A673 (cell line): Measurements from ENCODE around the gene FAM120B. TPM values are rescaled to one million over a fixed set of nuclear protein-coding genes. Genes with fewer than 3 reads are reported as not detected.

Experiments used
- Bru-seq: library from RNA; stranded (reverse); fragments of 400-500 nt; gene quantifications from one replicate; lab custom pipeline; 2021; lab: Mats Ljungman, UMichigan
- BruChase-seq, 2 experiments: library from RNA; stranded (reverse); fragments of 400-500 nt; gene quantifications; one replicate each; lab custom pipeline; 2021; lab: Mats Ljungman, UMichigan
- BruUV-seq: library from RNA; stranded (reverse); fragments of 400-500 nt; replicated peaks from 2 replicates; lab custom pipeline; 2021; lab: Mats Ljungman, UMichigan
- CTCF ChIA-PET: fragments of 300-600 bp; sonication (Branson Sonifier 250); formaldehyde crosslinking; loops from one replicate; lab custom pipeline; 2022; ENCODE audit warnings: antibody characterized with exemption; lab: Charles Lee
- POLR2A ChIA-PET: fragments of 300-600 bp; sonication (Branson Sonifier 250); formaldehyde crosslinking; loops from one replicate; lab custom pipeline; 2022; ENCODE audit warnings: antibody characterized with exemption; ENCODE audit not compliant: low non-redundant PET; lab: Charles Lee
- DNase-seq: peaks from one replicate; pipeline ENCODE4 v3.0.0-alpha.2; 2015; ENCODE audit warnings: low spot score
- H3K27ac ChIP-seq: fragments of 200-600 bp; sonication (generic); 2 replicates; pipeline ENCODE4 v1.5.1; 2016; ENCODE audit warnings: mixed run types, low read depth, mild to moderate bottlenecking, mixed read lengths, antibody characterized with exemption, low read length; ENCODE audit not compliant: poor library complexity, severe bottlenecking
- H3K27me3 ChIP-seq: fragments of 200-600 bp; sonication (generic); replicated peaks from 2 replicates; pipeline ENCODE4 v1.6.1; 2017; ENCODE audit warnings: mixed run types, low read depth, mild to moderate bottlenecking, mixed read lengths, antibody characterized with exemption, low read length; ENCODE audit not compliant: insufficient read depth, poor library complexity
- H3K36me3 ChIP-seq: fragments of 200-600 bp; sonication (generic); 2 replicates; pipeline ENCODE4 v1.6.1; 2016; ENCODE audit warnings: mixed run types, mild to moderate bottlenecking, mixed read lengths, antibody characterized with exemption, low read length; ENCODE audit not compliant: insufficient read depth, poor library complexity, severe bottlenecking
- H3K4me1 ChIP-seq: fragments of 200-600 bp; sonication (generic); 2 replicates; pipeline ENCODE4 v1.6.1; 2017; ENCODE audit warnings: mixed run types, mild to moderate bottlenecking, mixed read lengths, antibody characterized with exemption, low read length; ENCODE audit not compliant: insufficient read depth, poor library complexity, severe bottlenecking
- H3K4me3 ChIP-seq: fragments of 200-600 bp; sonication (generic); 2 replicates; pipeline ENCODE4 v1.5.1; 2016; ENCODE audit warnings: low read depth, mixed run types, mild to moderate bottlenecking, mixed read lengths, low read length; ENCODE audit not compliant: poor library complexity, severe bottlenecking
- H3K9me3 ChIP-seq: fragments of 200-600 bp; sonication (generic); 2 replicates; pipeline ENCODE4 v1.6.1; 2016; ENCODE audit warnings: mixed run types, low read depth, mild to moderate bottlenecking, mixed read lengths, antibody characterized with exemption, low read length; ENCODE audit not compliant: poor library complexity, severe bottlenecking
- EZH2 ChIP-seq: fragments of 200-600 bp; sonication (generic); IDR thresholded peaks from 2 replicates; pipeline ENCODE4 v1.6.1; 2017; ENCODE audit warnings: borderline replicate concordance, low read depth, mild to moderate bottlenecking, mixed read lengths, antibody characterized with exemption, low read length; ENCODE audit not compliant: poor library complexity, severe bottlenecking
- intact Hi-C: fragments of 100-400 bp; cut with micrococcal nuclease; formaldehyde crosslinking; loops from one replicate; pipeline ENCODE4 v1.10.0; 2022; ENCODE audit not compliant: unreplicated experiment
- long read RNA-seq: library from polyadenylated mRNA; stranded (forward); transcript quantifications from one replicate; pipeline ENCODE4 v2.0.0, GENCODE V29; 2022
- total RNA-seq: library from RNA; stranded (reverse); gene quantifications from 2 replicates; pipeline ENCODE4 v1.2.3, GENCODE V29; 2021
- TF ChIP-seq, protein P1 (sequence below): fragments of 300-800, 200-600 bp; sonication (generic); conservative IDR thresholded peaks from 2 replicates; pipeline ENCODE4 v1.5.1; 2017; ENCODE audit warnings: low read depth, mild to moderate bottlenecking, antibody characterized with exemption, low read length, moderate library complexity, mixed read lengths

The FAM120B gene, protein sequence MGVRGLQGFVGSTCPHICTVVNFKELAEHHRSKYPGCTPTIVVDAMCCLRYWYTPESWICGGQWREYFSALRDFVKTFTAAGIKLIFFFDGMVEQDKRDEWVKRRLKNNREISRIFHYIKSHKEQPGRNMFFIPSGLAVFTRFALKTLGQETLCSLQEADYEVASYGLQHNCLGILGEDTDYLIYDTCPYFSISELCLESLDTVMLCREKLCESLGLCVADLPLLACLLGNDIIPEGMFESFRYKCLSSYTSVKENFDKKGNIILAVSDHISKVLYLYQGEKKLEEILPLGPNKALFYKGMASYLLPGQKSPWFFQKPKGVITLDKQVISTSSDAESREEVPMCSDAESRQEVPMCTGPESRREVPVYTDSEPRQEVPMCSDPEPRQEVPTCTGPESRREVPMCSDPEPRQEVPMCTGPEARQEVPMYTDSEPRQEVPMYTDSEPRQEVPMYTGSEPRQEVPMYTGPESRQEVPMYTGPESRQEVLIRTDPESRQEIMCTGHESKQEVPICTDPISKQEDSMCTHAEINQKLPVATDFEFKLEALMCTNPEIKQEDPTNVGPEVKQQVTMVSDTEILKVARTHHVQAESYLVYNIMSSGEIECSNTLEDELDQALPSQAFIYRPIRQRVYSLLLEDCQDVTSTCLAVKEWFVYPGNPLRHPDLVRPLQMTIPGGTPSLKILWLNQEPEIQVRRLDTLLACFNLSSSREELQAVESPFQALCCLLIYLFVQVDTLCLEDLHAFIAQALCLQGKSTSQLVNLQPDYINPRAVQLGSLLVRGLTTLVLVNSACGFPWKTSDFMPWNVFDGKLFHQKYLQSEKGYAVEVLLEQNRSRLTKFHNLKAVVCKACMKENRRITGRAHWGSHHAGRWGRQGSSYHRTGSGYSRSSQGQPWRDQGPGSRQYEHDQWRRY
- total RNA-seq (30.3 and 31.6 TPM in 2 replicates), Bru-seq, nascent RNA (percentile 80 among the genes with signal in this experiment), BruChase-seq, experiment 1, labeled RNA remaining after a 2-hour chase (percentile 80 among the genes with signal in this experiment), BruChase-seq, experiment 2, labeled RNA remaining after a 6-hour chase (percentile 73 among the genes with signal in this experiment)
- long read RNA-seq, full-length matches to known transcripts, result 18 of 55 reads
- long read RNA-seq, partial matches to known transcripts, result 13 of 55 reads
- long read RNA-seq, other reads (novel, unspliced or antisense), result 24 of 55 reads

DNA sequence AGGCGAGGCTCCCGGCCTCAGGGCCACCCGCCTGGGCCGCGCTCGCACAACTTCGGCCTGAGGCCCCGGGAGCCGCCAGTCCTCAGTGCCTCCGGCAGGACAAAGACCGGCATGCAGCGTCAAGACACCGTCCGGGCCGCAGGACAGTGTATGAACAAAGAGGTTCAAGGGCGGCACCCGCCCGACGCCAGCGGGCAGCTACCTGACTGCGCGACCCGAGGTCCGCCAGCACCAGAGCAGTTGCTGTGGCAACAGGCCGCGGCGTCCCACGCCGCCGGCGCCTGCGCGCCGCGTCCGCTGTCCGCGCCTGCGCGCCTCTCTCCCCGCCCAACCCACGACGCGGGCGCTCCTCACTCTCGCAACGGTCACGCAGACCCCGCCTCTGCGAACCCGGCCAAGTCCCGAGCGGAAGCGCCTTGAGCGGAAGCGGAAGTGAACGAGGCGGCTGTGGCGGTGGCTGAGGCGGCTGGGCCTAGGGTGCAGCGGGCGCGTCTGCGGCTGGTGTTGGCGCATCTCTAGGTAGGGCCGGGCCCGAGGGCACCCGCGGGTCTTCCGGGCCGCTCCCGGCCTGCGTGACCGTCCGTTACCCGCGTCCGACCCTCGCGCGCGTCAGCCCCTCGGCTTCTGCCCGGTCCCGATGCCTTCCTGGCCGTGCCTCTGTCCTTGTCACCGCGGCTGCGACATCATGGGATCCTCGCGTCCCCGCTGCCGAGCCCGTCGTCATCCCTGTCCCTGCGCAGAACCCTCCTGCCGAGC is at the start of gene FAM120B:
TSS of gene FAM120B (plus strand) at position 435 of the 756 bp plus-strand sequence. CDS start 10,633 bp downstream, outside the sequence.
- H3K36me3 ChIP-seq, result no peaks in the 10 kb centered on the region
- peak within 1 kb of the TSS; percentile 69 for H3K4me3 ChIP-seq
- CTCF ChIA-PET, result no interaction called here
- peak within 1 kb of the TSS; percentile 88 for H3K27ac ChIP-seq
- BruUV-seq, result no TSS peak
- peaks cover 21% of the 10 kb centered on the region for H3K4me1 ChIP-seq
- H3K9me3 ChIP-seq, result no peaks in the 10 kb centered on the region
- POLR2A ChIA-PET, result no interaction called here
- TF ChIP-seq, protein P1, sequence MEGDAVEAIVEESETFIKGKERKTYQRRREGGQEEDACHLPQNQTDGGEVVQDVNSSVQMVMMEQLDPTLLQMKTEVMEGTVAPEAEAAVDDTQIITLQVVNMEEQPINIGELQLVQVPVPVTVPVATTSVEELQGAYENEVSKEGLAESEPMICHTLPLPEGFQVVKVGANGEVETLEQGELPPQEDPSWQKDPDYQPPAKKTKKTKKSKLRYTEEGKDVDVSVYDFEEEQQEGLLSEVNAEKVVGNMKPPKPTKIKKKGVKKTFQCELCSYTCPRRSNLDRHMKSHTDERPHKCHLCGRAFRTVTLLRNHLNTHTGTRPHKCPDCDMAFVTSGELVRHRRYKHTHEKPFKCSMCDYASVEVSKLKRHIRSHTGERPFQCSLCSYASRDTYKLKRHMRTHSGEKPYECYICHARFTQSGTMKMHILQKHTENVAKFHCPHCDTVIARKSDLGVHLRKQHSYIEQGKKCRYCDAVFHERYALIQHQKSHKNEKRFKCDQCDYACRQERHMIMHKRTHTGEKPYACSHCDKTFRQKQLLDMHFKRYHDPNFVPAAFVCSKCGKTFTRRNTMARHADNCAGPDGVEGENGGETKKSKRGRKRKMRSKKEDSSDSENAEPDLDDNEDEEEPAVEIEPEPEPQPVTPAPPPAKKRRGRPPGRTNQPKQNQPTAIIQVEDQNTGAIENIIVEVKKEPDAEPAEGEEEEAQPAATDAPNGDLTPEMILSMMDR, result no peak
- no peak for TF ChIP-seq EZH2
- H3K27me3 ChIP-seq, result no peaks in the 10 kb centered on the region
- intact Hi-C loops, result loop anchor here (5.0 kb wide), 1 partner anchor 474 kb away; no protein-coding TSS in a partner anchor
- DNase-seq, result peak; percentile 98

DNA sequence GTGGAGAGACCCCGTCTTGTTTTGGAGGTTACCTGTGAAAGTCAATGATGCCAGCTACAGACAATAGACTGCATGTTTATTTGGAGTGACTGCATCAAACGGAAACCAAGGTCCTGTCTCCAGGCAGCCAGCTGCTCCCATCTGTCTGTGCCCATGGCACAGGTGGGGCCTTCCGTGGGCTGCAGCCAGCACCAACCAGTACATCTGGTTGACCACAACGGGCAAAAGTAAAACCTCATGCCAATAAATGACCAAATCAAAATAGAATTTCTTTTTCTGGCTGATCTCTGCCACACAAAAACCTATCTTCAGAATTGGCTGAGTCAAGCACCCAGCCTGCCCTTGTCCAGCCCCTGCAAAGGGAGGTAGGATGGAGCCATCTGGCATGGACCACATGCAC is 49.2 kb upstream of the FAM120B start:
- no TSS peak for BruUV-seq
- no peak for TF ChIP-seq EZH2
- TF ChIP-seq, protein P1, result no peak

More for the DNA sequence above, 49.2 kb upstream of the FAM120B start:
- DNase-seq, result no peak
- Histone ChIP-seq H3K36me3 (no peaks in the 10 kb centered on the region), H3K9me3 (no peaks in the 10 kb centered on the region), H3K27ac (no peak overlapping the region), H3K4me3 (no peak overlapping the region), H3K27me3 (no peaks in the 10 kb centered on the region), H3K4me1 (peaks cover 15% of the 10 kb centered on the region)
- ChIA-PET POLR2A (no interaction called here), CTCF (no interaction called here)
- intact Hi-C loops, result no loop called here
